Endothelial cell of umbilical vein (primary cell): ENCODE data around the gene EXOC6B. TPM values are rescaled to one million over a fixed set of nuclear protein-coding genes. Genes with fewer than 3 reads are reported as not detected.

ENCODE experiments used
- BruUV-seq: library from RNA; stranded (reverse); fragments of 400-500 nt; replicated peaks from 2 replicates; lab custom pipeline; 2021; lab: Mats Ljungman, UMichigan
- CTCF ChIA-PET: fragments of 300-600, 350-600 bp; sonication (Branson Sonifier 250); formaldehyde crosslinking; loops from one replicate; lab custom pipeline; 2021; ENCODE audit warnings: antibody characterized with exemption, inconsistent platforms; lab: Charles Lee
- POLR2A ChIA-PET: fragments of 300-600, 350-600 bp; sonication (Branson Sonifier 250); formaldehyde crosslinking; loops from one replicate; lab custom pipeline; 2021; ENCODE audit warnings: antibody characterized with exemption, inconsistent platforms; lab: Charles Lee
- DNase-seq: peaks from one replicate; pipeline ENCODE4 v3.0.0-alpha.2; 2011; ENCODE audit warnings: low read depth, low spot score
- FAIRE-seq: peaks from 2 replicates; lab custom pipeline; 2011; peaks lifted over from hg19 to GRCh38; lab: Jason Lieb, UNC
- H2AFZ ChIP-seq: 2 replicates; pipeline ENCODE4 v1.6.0; 2012; ENCODE audit warnings: low read depth, low read length, control low read depth, inconsistent platforms
- H3K27ac ChIP-seq: 2 replicates; pipeline ENCODE4 v1.5.1; 2011; ENCODE audit warnings: low read depth, mild to moderate bottlenecking, control low read depth, low read length, moderate library complexity; ENCODE audit not compliant: insufficient read depth
- H3K27me3 ChIP-seq, 2 experiments: 2 replicates each; pipeline versions ENCODE4 v1.6.0 to v1.6.1; 2011; ENCODE audit warnings: low read length in 2 of 2, mixed read lengths in 1 of 2; ENCODE audit not compliant: control insufficient read depth in 2 of 2, insufficient read depth in 2 of 2
- H3K36me3 ChIP-seq, 2 experiments: 2 replicates in 1 of 2; 3 replicates in 1 of 2; pipeline ENCODE4 v1.5.1; 2011; ENCODE audit warnings: low read length in 2 of 2, mild to moderate bottlenecking in 1 of 2, moderate library complexity in 1 of 2; ENCODE audit not compliant: control insufficient read depth in 2 of 2, insufficient read depth in 2 of 2; ENCODE audit errors: extremely low read depth in 1 of 2
- H3K4me1 ChIP-seq: 3 replicates; pipeline ENCODE4 v1.5.1; 2011; ENCODE audit warnings: mild to moderate bottlenecking, low read length; ENCODE audit not compliant: control insufficient read depth, insufficient read depth; ENCODE audit errors: extremely low read depth
- H3K4me2 ChIP-seq: 2 replicates; pipeline ENCODE4 v1.6.1; 2011; ENCODE audit warnings: low read length, control low read depth, mixed read lengths; ENCODE audit not compliant: insufficient read depth
- H3K4me3 ChIP-seq, 3 experiments: fragments of 200-600 bp in 1 of 3; sonication (generic), shearing (Covaris generic) in 1 of 3; replicated peaks in 1 of 3; 2 replicates each; pipeline ENCODE4 v1.5.1; 2011 to 2016; ENCODE audit warnings: control low read depth in 3 of 3, low read length in 3 of 3, mild to moderate bottlenecking in 2 of 3, inconsistent platforms in 1 of 3, low read depth in 1 of 3, moderate library complexity in 1 of 3; ENCODE audit not compliant: insufficient read depth in 1 of 3
- H3K79me2 ChIP-seq: 2 replicates; pipeline ENCODE4 v1.6.0; 2012; ENCODE audit warnings: low read length, inconsistent platforms; ENCODE audit not compliant: control insufficient read depth, insufficient read depth
- H3K9ac ChIP-seq: replicated peaks from 2 replicates; pipeline ENCODE3; 2011; ENCODE audit warnings: low read length, control low read depth; ENCODE audit not compliant: insufficient read depth; ENCODE audit errors: extremely low read depth
- H3K9me1 ChIP-seq: replicated peaks from 3 replicates; pipeline ENCODE4 v1.6.0; 2011; ENCODE audit warnings: mild to moderate bottlenecking, low read length; ENCODE audit not compliant: control insufficient read depth, insufficient read depth; ENCODE audit errors: extremely low read depth
- H3K9me3 ChIP-seq: replicated peaks from 2 replicates; pipeline ENCODE4 v1.5.1; 2012; ENCODE audit warnings: low read length, inconsistent platforms; ENCODE audit not compliant: control insufficient read depth, insufficient read depth
- H4K20me1 ChIP-seq: replicated peaks from 2 replicates; pipeline ENCODE3; 2011; ENCODE audit warnings: mild to moderate bottlenecking, low read length; ENCODE audit not compliant: control insufficient read depth, insufficient read depth; ENCODE audit errors: extremely low read depth
- EZH2 ChIP-seq: IDR thresholded peaks from 2 replicates; pipeline ENCODE4 v1.6.1; 2012; ENCODE audit warnings: borderline replicate concordance, low read depth, mild to moderate bottlenecking, moderate library complexity, low read length, inconsistent platforms; ENCODE audit not compliant: severe bottlenecking
- FOS ChIP-seq: IDR thresholded peaks from 2 replicates; pipeline ENCODE4 v1.6.1; 2011; ENCODE audit warnings: mild to moderate bottlenecking, low read length, moderate library complexity, borderline replicate concordance; ENCODE audit not compliant: insufficient read depth
- JUN ChIP-seq: IDR thresholded peaks from 2 replicates; pipeline ENCODE4 v1.6.1; 2011; ENCODE audit warnings: borderline replicate concordance, low read depth; ENCODE audit not compliant: insufficient read length, insufficient read depth
- MAX ChIP-seq: IDR thresholded peaks from 2 replicates; pipeline ENCODE4 v1.6.1; 2011; ENCODE audit not compliant: insufficient read depth, insufficient read length
- MYC ChIP-seq: IDR thresholded peaks from one replicate; pipeline ENCODE4 v1.6.1; 2011; ENCODE audit warnings: mild to moderate bottlenecking, low read depth, low read length
- POLR2A ChIP-seq: IDR thresholded peaks from 2 replicates; pipeline ENCODE4 v1.6.1; 2012; ENCODE audit warnings: low read depth, mild to moderate bottlenecking, control low read depth, low read length
- POLR2AphosphoS5 ChIP-seq: IDR thresholded peaks from 2 replicates; pipeline ENCODE4 v1.6.1; 2012; ENCODE audit warnings: low read depth, mild to moderate bottlenecking, control low read depth, low read length, moderate library complexity; ENCODE audit not compliant: insufficient read depth
- dilution Hi-C: fragments of 300-500 bp; cut with MboI; formaldehyde crosslinking; loops from one replicate; pipeline ENCODE4 v1.15.0; 2019; ENCODE audit warnings: low sequenced_read_pairs; ENCODE audit not compliant: extremely low pct_ligation_motif_present
- intact Hi-C: fragments of 100-400 bp; cut with micrococcal nuclease; formaldehyde crosslinking; loops from one replicate; pipeline ENCODE4 v1.10.0; 2022
- polyA plus RNA-seq, 4 experiments: library from polyadenylated mRNA; depleted of rRNA in 3 of 4; stranded (reverse) in 3 of 4; unstranded in 1 of 4; fragments of >200 nt; gene quantifications; 2 replicates each; pipeline versions ENCODE4 v1.2.1 to v1.2.3, GENCODE V29; 2011 to 2012; ENCODE audit warnings: missing spikeins in 1 of 4
- total RNA-seq: library from RNA; stranded (reverse); gene quantifications from 2 replicates; pipeline ENCODE4 v1.2.3, GENCODE V29; 2021
- TF ChIP-seq, protein P1 (sequence below), 2 donors: IDR thresholded peaks; 1 replicate in 1 of 2; 2 replicates in 1 of 2; pipeline ENCODE4 v1.5.1; 2011; ENCODE audit warnings: low read length in 2 of 2, mild to moderate bottlenecking in 2 of 2, moderate library complexity in 2 of 2, control low read depth in 1 of 2, inconsistent platforms in 1 of 2, low read depth in 1 of 2; ENCODE audit not compliant: insufficient read depth in 1 of 2; ENCODE audit errors: extremely low read depth in 1 of 2

The EXOC6B gene
- total and polyA plus RNA-seq, 2 donors (not counting 3 experiments of a cell fraction or from before 2014, with no cell fraction given) = 10.8 to 34.8 TPM

GRCh38 chr2:72204786-72205503 lies 620.9 kb downstream of the EXOC6B start:
- intact Hi-C loops (no loop called here), dilution Hi-C loops (no loop called here)
- DNase-seq (no peak), FAIRE-seq (no peak)
- ChIA-PET POLR2A (no interaction called here), CTCF (interaction anchor here (0.7 to 1.0 kb wide), 4 partner anchors 12 to 374 kb away, joined by 3 to 4 read pairs (median 3); no protein-coding TSS in a partner anchor)
- TF ChIP-seq JUN (no peak), POLR2A (no peak), MYC (no peak), MAX (no peak), EZH2 (no peak), POLR2AphosphoS5 (no peak), FOS (no peak)
- TF ChIP-seq, protein P1, sequence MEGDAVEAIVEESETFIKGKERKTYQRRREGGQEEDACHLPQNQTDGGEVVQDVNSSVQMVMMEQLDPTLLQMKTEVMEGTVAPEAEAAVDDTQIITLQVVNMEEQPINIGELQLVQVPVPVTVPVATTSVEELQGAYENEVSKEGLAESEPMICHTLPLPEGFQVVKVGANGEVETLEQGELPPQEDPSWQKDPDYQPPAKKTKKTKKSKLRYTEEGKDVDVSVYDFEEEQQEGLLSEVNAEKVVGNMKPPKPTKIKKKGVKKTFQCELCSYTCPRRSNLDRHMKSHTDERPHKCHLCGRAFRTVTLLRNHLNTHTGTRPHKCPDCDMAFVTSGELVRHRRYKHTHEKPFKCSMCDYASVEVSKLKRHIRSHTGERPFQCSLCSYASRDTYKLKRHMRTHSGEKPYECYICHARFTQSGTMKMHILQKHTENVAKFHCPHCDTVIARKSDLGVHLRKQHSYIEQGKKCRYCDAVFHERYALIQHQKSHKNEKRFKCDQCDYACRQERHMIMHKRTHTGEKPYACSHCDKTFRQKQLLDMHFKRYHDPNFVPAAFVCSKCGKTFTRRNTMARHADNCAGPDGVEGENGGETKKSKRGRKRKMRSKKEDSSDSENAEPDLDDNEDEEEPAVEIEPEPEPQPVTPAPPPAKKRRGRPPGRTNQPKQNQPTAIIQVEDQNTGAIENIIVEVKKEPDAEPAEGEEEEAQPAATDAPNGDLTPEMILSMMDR (IDR thresholded peaks at IDR 0.05; ENCODE audit: extremely low read depth in 1 of 2, insufficient read depth in 1 of 2, low read depth in 1 of 2, low read length in 2 of 2) = no peak
- H3K79me2 ChIP-seq = no peaks in the 10 kb centered on the region
- no peaks in the 10 kb centered on the region for H3K9me3 ChIP-seq
- no peak overlapping the region for H3K4me2 ChIP-seq
- H3K27ac ChIP-seq = no peak overlapping the region
- H3K4me3 ChIP-seq = no peak overlapping the region
- H3K9ac ChIP-seq = no peak overlapping the region
- BruUV-seq = no TSS peak
- no peaks in the 10 kb centered on the region for H3K36me3 ChIP-seq
- no peaks in the 10 kb centered on the region for H4K20me1 ChIP-seq
- H2AFZ ChIP-seq = no peak overlapping the region
- H3K27me3 ChIP-seq = no peaks in the 10 kb centered on the region
- H3K4me1 ChIP-seq = no peaks in the 10 kb centered on the region
- H3K9me1 ChIP-seq = no peaks in the 10 kb centered on the region
